GM23248 (cell line): ENCODE data around the gene MED9.

Experiments used
- EZH2 ChIP-seq: fragments of 200-600 bp; sonication (generic); IDR thresholded peaks from 2 replicates; pipeline ENCODE4 v1.6.1; 2018; ENCODE audit warnings: antibody characterized with exemption, mild to moderate bottlenecking; ENCODE audit not compliant: insufficient read depth, poor library complexity, severe bottlenecking
- EZH2phosphoT487 ChIP-seq: fragments of 200-600 bp; sonication (generic); IDR thresholded peaks from 2 replicates; pipeline ENCODE4 v1.6.1; 2018; ENCODE audit warnings: antibody characterized with exemption, moderate library complexity, mild to moderate bottlenecking, low read depth; ENCODE audit not compliant: insufficient read depth

GRCh38 chr17:17495536-17496188 lies 18.9 kb downstream of the MED9 start:
- no peak for TF ChIP-seq EZH2
- TF ChIP-seq EZH2phosphoT487: no peak
